Ovary (tissue), 3 donors: ENCODE measurements around the gene CNOT6.

Experiments
- CTCF ChIP-seq, 3 donors: fragments of 450-650 bp in 2 of 3; fragments of 200-600 bp in 1 of 3; IDR thresholded peaks; one replicate each; pipeline versions ENCODE4 v1.5.1 to v1.8.0; 2016 to 2022; ENCODE audit warnings: antibody characterized with exemption in 3 of 3, mild to moderate bottlenecking in 1 of 3
- EP300 ChIP-seq: sonication (generic); formaldehyde crosslinking; IDR thresholded peaks from one replicate; pipeline ENCODE4 v1.6.1; 2017; ENCODE audit warnings: antibody characterized with exemption
- POLR2A ChIP-seq: fragments of 450-650 bp; IDR thresholded peaks from one replicate; pipeline ENCODE4 v1.6.1; 2017; ENCODE audit warnings: antibody characterized with exemption, mild to moderate bottlenecking, moderate library complexity
- donor health status: DM: no; HTN: no; CAD: no.

- TF ChIP-seq CTCF (IDR thresholded peaks at IDR 0.05): no peak
- TF ChIP-seq POLR2A: no peak
- TF ChIP-seq EP300: no peak
Measured at GRCh38 chr5:180599981-180600553, 105.9 kb downstream of the CNOT6 start.
